Measurements from ENCODE around the gene TRIO. TPM values are rescaled to one million over a fixed set of nuclear protein-coding genes. Genes with fewer than 3 reads are reported as not detected.

The TRIO gene
- total and polyA plus RNA-seq, 10 of the 15 experiments (the other 5 are each of a cell fraction or from before 2014, with no cell fraction given), result 5.1 to 96.4 (median 44.6) TPM

GRCh38 chr5:14156650-14157492 lies 13.7 kb downstream of the TRIO start:
- Histone ChIP-seq H3K4me3 (peak overlapping the region; percentile 20), H3K36me3 (ENCODE audit: control insufficient read depth in 2 of 2, insufficient read depth in 2 of 2, low read length in 1 of 2) (no peaks in the 10 kb centered on the region), H4K20me1 (ENCODE audit: control insufficient read depth, insufficient read depth) (no peaks in the 10 kb centered on the region), H3K9me3 (replicated peaks; ENCODE audit: control insufficient read depth, insufficient read depth, low read length) (no peaks in the 10 kb centered on the region; the same call in 2 of the 3 replicates), H3K4me1 (ENCODE audit: control insufficient read depth, insufficient read depth, low read length) (peaks cover 60% of the 10 kb centered on the region), H3K27me3 (replicated peaks in 1 of 2; ENCODE audit: control insufficient read depth in 2 of 2, insufficient read depth in 2 of 2, low read length in 1 of 2) (no peaks in the 10 kb centered on the region), H3K79me2 (ENCODE audit: control insufficient read depth, insufficient read depth, low read length) (peaks cover 97% of the 10 kb centered on the region), H2AFZ (ENCODE audit: control insufficient read depth, low read depth, low read length) (no peak overlapping the region), H3K27ac (ENCODE audit: control insufficient read depth, insufficient read depth) (peak overlapping the region; percentile 92), H3K4me2 (ENCODE audit: control insufficient read depth, insufficient read depth) (peak overlapping the region; percentile 95), H3K9ac (ENCODE audit: control insufficient read depth, insufficient read depth, low read length) (peak overlapping the region; percentile 42; the same call in 1 of the 2 replicates)
- ChIA-PET POLR2A (interaction anchor here (0.7 to 22.7 kb wide), 13 partner anchors 9 to 108 kb away, joined by 3 to 347 read pairs (median 6); partner anchors contain the start of gene TRIO), CTCF (interaction anchor here (0.9 to 6.7 kb wide), 8 partner anchors 8 to 114 kb away, joined by 3 to 70 read pairs (median 6); no protein-coding TSS in a partner anchor), SMC1A (ENCODE audit: uncharacterized antibody, unreplicated experiment) (interaction anchor here (0.7 to 18.3 kb wide), 19 partner anchors 10 to 130 kb away, joined by 3 to 430 read pairs (median 6); no protein-coding TSS in a partner anchor), RAD21 (ENCODE audit: unreplicated experiment) (interaction anchor here (0.7 to 17.7 kb wide), 13 partner anchors 11 to 511 kb away, joined by 3 to 373 read pairs (median 6); partner anchors contain the start of gene TRIO)
- DNase-seq (ENCODE audit: low read depth, low spot score), result peak; percentile 67
- TSS peak; percentile 49 for BruUV-seq (replicated peaks)
- WGBS (ENCODE audit: insufficient coverage, insufficient replicate concordance, low lambda C conversion rate, missing lambda C conversion rate), result 24% methylated on average over 7 of the region's 8 CpGs
- peak; percentile 75 for ATAC-seq
- intact Hi-C loops (cut with micrococcal nuclease; ENCODE audit: unreplicated experiment) (loop anchor here (2.0 kb wide), 1 partner anchor 16 kb away; no protein-coding TSS in a partner anchor), in situ Hi-C loops (cut with MboI) (loop anchor here (25.0 kb wide), 1 partner anchor 505 kb away; the partner anchor contains the start of gene OTULIN)
- FAIRE-seq, result no peak
- no peak for TF ChIP-seq NFYB (IDR thresholded peaks at IDR 0.05; ENCODE audit: insufficient read depth, low read depth, low read length)
- no peak for TF ChIP-seq ZNF384 (IDR thresholded peaks at IDR 0.05; ENCODE audit: borderline replicate concordance, low read depth, low read length)
- no peak for TF ChIP-seq RAD51 (IDR thresholded peaks at IDR 0.05)
- no peak for TF ChIP-seq TARDBP (IDR thresholded peaks at IDR 0.05; ENCODE audit: borderline replicate concordance)
- TF ChIP-seq NR2C1 (IDR thresholded peaks at IDR 0.05), result no peak
- TF ChIP-seq CREM (IDR thresholded peaks at IDR 0.05; ENCODE audit: low read depth), result no peak
- peak; percentile 24; the same call in 1 of the 2 replicates for TF ChIP-seq CHD1 (IDR thresholded peaks at IDR 0.05; ENCODE audit: low read depth, low read length)
- TF ChIP-seq SPI1 (IDR thresholded peaks at IDR 0.05; ENCODE audit: borderline replicate concordance, insufficient read depth, low read depth, low read length), result no peak
- no peak for TF ChIP-seq E2F4 (IDR thresholded peaks at IDR 0.05; ENCODE audit: low read depth, low read length)
- no peak for TF ChIP-seq SP1 (IDR thresholded peaks at IDR 0.05; ENCODE audit: low read depth, low read length)
- 0 out of 2 replicates have a peak, but pooled peaks have one; percentile 32 for TF ChIP-seq MEF2A (IDR thresholded peaks at IDR 0.05; ENCODE audit: insufficient read depth, low read depth, low read length)
- TF ChIP-seq TBL1XR1 (IDR thresholded peaks at IDR 0.05; ENCODE audit: low read depth, low read length), result no peak
- peak; percentile 61 for TF ChIP-seq IKZF1 (conservative IDR thresholded peaks at IDR 0.05)
- TF ChIP-seq PKNOX1 (IDR thresholded peaks at IDR 0.05), result peak; percentile 85
- TF ChIP-seq NKRF (conservative IDR thresholded peaks at IDR 0.05), result no peak
- 0 out of 2 replicates have a peak, but pooled peaks have one; percentile 51 for TF ChIP-seq YY1 (IDR thresholded peaks at IDR 0.05; ENCODE audit: low read depth, low read length)
- 0 out of 2 replicates have a peak, but pooled peaks have one; percentile 25 for TF ChIP-seq TAF1 (IDR thresholded peaks at IDR 0.05; ENCODE audit: borderline replicate concordance, low read depth, low read length)
